ENCODE results near the gene SIN3B.

DNA sequence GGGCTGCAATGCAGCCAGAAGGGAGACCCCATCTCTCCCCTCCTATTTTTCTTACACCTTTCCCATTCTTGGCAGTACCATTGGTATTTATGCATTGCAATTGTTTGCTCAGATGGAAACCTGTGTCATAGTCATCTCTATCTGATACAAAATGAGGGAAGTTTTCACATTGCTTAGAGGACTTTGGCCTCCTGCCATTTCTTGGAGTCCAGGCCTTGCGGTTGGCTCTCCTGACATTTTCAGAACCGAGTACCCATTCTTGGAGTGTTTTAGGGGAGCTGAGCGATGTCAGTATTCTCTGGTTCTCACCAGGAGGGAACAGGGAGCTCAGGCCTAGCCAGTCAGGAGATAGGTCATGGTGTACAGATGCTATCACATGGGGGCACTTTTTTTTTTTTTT is 1.5 kb downstream of the SIN3B start:
- no peak for TF ChIP-seq ZBTB8A (tag by site-specific recombination; IDR thresholded peaks at IDR 0.05)
- no peak for TF ChIP-seq ZNF274 (IDR thresholded peaks at IDR 0.05; ENCODE audit: low read length)
- no peak for TF ChIP-seq ZNF274 (tag by site-specific recombination; IDR thresholded peaks at IDR 0.05; ENCODE audit: borderline replicate concordance)
- TF ChIP-seq, protein P1, sequence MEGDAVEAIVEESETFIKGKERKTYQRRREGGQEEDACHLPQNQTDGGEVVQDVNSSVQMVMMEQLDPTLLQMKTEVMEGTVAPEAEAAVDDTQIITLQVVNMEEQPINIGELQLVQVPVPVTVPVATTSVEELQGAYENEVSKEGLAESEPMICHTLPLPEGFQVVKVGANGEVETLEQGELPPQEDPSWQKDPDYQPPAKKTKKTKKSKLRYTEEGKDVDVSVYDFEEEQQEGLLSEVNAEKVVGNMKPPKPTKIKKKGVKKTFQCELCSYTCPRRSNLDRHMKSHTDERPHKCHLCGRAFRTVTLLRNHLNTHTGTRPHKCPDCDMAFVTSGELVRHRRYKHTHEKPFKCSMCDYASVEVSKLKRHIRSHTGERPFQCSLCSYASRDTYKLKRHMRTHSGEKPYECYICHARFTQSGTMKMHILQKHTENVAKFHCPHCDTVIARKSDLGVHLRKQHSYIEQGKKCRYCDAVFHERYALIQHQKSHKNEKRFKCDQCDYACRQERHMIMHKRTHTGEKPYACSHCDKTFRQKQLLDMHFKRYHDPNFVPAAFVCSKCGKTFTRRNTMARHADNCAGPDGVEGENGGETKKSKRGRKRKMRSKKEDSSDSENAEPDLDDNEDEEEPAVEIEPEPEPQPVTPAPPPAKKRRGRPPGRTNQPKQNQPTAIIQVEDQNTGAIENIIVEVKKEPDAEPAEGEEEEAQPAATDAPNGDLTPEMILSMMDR (tag by site-specific recombination; IDR thresholded peaks at IDR 0.05), result no peak
- no peak for TF ChIP-seq MEIS1 (CRISPR knock-in tag; IDR thresholded peaks at IDR 0.05; ENCODE audit: borderline replicate concordance)
